ENCODE measurements around the gene CALHM5.

DNA sequence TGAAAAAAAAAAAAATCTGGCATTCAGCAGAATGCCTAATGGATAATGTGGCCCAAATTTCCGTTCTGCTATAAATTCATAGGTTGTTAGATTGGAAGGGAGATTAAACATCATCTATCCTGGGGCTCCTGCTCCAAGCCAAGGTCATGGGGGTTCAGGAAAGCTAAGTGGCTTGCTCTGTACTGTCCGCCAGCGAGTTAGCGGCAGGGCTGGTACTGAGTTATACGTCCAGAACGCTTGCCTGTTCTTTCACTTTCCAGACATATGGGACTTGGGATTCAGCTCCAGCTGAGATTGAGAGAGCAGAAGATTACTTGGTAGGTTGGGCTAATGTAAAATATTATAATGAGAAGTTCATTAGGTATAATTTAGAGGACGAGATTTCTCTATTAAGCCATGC lies 60.7 kb downstream of the CALHM5 start:
- TF ChIP-seq EP300 (IDR thresholded peaks at IDR 0.05) (no peak), CTCF (IDR thresholded peaks at IDR 0.05) (no peak)
